ENCODE results near the gene DNAJC3.

DNA sequence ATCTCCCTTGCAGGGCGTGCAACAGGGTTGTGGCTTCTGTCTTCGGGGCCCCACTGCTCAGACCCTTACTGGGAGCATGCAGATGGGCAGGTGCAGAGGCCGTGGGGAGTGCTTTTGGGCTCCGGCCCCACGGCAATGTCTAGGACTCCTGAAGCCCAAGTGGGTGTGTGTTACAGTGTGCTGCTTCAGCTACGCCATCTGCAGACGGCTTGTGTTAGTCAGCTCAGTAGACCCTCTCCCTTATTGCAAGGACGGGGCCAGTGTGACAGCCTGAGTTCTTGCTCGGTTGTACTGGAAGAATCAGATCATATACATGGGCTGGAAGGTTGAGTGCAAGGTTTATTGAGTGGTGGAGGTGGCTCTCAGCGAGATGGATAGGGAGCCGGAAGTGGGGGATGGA lies 39.3 kb downstream of the DNAJC3 start:
- TF ChIP-seq POLR2A (conservative IDR thresholded peaks at IDR 0.05) (no peak), ZKSCAN8 (CRISPR knock-in tag; IDR thresholded peaks at IDR 0.05) (no peak)

Data from K562 (cell line).